Kidney (tissue), 14 donors: ENCODE measurements around the gene SPATA31C1. TPM values are rescaled to one million over a fixed set of nuclear protein-coding genes. Genes with fewer than 3 reads are reported as not detected.

ENCODE experiments used
- DNase-seq, 5 donors: peaks; one replicate each; pipeline ENCODE4 v3.0.0-alpha.2; 2013 to 2020
- FAIRE-seq: peaks from 2 replicates; lab custom pipeline; 2012; peaks lifted over from hg19 to GRCh38; lab: Jason Lieb, UNC
- H3K27ac ChIP-seq, 2 donors: one replicate each; pipeline ENCODE4 v1.7.0; 2013; ENCODE audit warnings: low read depth in 2 of 2, low read length in 2 of 2, inconsistent platforms in 1 of 2
- H3K27me3 ChIP-seq: one replicate; pipeline ENCODE4 v1.7.1; 2013; ENCODE audit warnings: low read length, inconsistent platforms; ENCODE audit not compliant: control insufficient read depth, insufficient read depth
- H3K36me3 ChIP-seq, 3 donors: one replicate each; pipeline versions ENCODE4 v1.7.0 to v1.7.1; 2013; ENCODE audit warnings: low read length in 3 of 3, control low read depth in 1 of 3, inconsistent platforms in 1 of 3; ENCODE audit not compliant: insufficient read depth in 3 of 3, control insufficient read depth in 2 of 3
- H3K4me1 ChIP-seq, 3 donors: one replicate each; pipeline versions ENCODE4 v1.7.0 to v1.7.1; 2013; ENCODE audit warnings: low read length in 3 of 3, inconsistent platforms in 1 of 3, low read depth in 1 of 3; ENCODE audit not compliant: control insufficient read depth in 2 of 3, insufficient read depth in 2 of 3
- H3K4me3 ChIP-seq, 3 donors: one replicate each; pipeline versions ENCODE4 v1.7.0 to v1.8.1; 2013; ENCODE audit warnings: low read length in 3 of 3, control low read depth in 1 of 3, inconsistent platforms in 1 of 3
- H3K9ac ChIP-seq, 3 donors: one replicate each; pipeline versions ENCODE4 v1.7.0 to v1.7.1; 2013; ENCODE audit warnings: low read length in 3 of 3, control low read depth in 1 of 3, inconsistent platforms in 1 of 3
- H3K9me3 ChIP-seq, 3 donors: one replicate each; pipeline versions ENCODE4 v1.7.0 to v1.7.1; 2013; ENCODE audit warnings: low read length in 3 of 3, control low read depth in 1 of 3, inconsistent platforms in 1 of 3; ENCODE audit not compliant: control insufficient read depth in 2 of 3, insufficient read depth in 1 of 3
- CTCF ChIP-seq: IDR thresholded peaks from 3 replicates; pipeline ENCODE4 v1.5.1; 2012; ENCODE audit warnings: mild to moderate bottlenecking, moderate library complexity, borderline replicate concordance; ENCODE audit not compliant: insufficient read depth; ENCODE audit errors: extremely low read depth
- intact Hi-C: fragments of 100-400 bp; cut with DNase I; formaldehyde crosslinking; loops from one replicate; pipeline ENCODE4 v1.11.1; 2022
- polyA plus RNA-seq: library from polyadenylated mRNA; stranded (reverse); fragments of 350-450 nt; fragmentation: Illumina TruSeq; extraction: RNeasy Lipid Tissue Mini Kit (QIAGEN cat#74804); gene quantifications from one replicate; pipeline ENCODE4 v1.2.3, GENCODE V29; 2014; ENCODE audit warnings: low read depth, low replicate concordance; ENCODE audit not compliant: insufficient read depth
- total RNA-seq: library from RNA; stranded (reverse); fragmentation: NEBNext Ultra II Directional; extraction: Animal tissue kit (Norgen Biotek cat#: 25700); gene quantifications from one replicate; pipeline ENCODE4 v1.2.1, GENCODE V29; 2021
- donor health status: control.
- donor health status: control.
- donor health status: control.
- donor health status: control.
- donor health status: control.
- donor health status: DM: yes; HTN: yes; CAD: no.
- donor health status: Normal renal cell carcinoma (clear cell type).

SPATA31C1 gene
- total and polyA plus RNA-seq, 2 donors from 2014 or later, result not detected

GRCh38 chr9:87968155-87968554 lies 50.4 kb downstream of the SPATA31C1 start:
- Histone ChIP-seq H3K9ac (no peak overlapping the region), H3K27me3 (no peaks in the 10 kb centered on the region), H3K27ac (no peak overlapping the region), H3K4me3 (no peak overlapping the region), H3K9me3 (no peaks in the 10 kb centered on the region), H3K4me1 (peaks cover 0 to 1% (median 0%) of the 10 kb centered on the region in 3 donors), H3K36me3 (peaks cover 0 to 14% (median 10%) of the 10 kb centered on the region in 3 donors)
- intact Hi-C loops, result no loop called here
- FAIRE-seq (no peak), DNase-seq (no peak)
- no peak for TF ChIP-seq CTCF

DNA sequence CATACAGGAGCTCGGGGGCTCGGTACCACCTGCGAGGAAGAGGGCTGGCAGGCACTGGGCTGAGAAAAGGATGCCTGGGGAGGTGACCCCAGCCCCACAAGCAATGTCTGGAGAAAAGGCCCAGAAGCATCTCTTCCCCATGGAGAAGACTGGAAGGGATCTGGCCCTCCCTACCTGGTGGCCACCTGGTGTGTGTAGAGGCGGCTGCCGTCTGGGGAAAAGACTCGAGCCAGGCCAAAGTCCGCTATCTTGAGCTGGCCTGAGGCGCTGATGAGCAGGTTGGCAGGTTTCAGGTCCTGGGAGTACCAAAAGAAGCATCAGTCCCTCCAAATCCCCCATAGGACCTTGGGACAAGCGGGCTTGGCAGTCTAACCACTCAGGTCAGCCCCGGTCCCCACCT lies 52.8 kb downstream of the SPATA31C1 start:
- intact Hi-C loops, result no loop called here
- DNase-seq (no peak), FAIRE-seq (no peak)
- Histone ChIP-seq H3K4me3 (no peak overlapping the region), H3K27me3 (no peaks in the 10 kb centered on the region), H3K9ac (no peak overlapping the region), H3K27ac (no peak overlapping the region), H3K4me1 (peaks cover 0 to 13% (median 0%) of the 10 kb centered on the region in 3 donors), H3K36me3 (peaks cover 0 to 14% (median 10%) of the 10 kb centered on the region in 3 donors), H3K9me3 (no peaks in the 10 kb centered on the region)
- TF ChIP-seq CTCF, result no peak

DNA sequence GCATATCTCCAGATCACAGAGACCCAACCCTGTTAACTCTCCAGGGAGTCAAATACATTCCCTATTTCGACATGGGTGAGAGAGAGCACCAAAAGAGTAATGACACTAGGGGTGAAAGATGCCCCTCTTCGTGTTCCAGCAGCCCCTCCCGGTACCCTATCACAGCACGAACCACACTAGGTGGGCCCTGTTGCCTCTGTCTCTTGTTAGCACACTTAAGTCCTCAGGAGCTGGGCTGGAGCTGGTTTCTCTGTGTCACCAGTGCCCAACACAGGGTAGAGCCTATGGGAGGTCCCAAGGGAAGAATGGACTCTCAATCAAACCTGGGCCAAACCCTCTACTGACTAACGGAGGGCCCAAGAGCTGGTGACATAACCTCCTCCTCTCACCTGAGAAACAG lies 55.4 kb downstream of the SPATA31C1 start:
- Histone ChIP-seq H3K36me3 (peaks cover 0 to 9% (median 5%) of the 10 kb centered on the region in 3 donors), H3K27ac (no peak overlapping the region), H3K4me3 (peak overlapping the region in 1 of 3 donors; percentile 91), H3K4me1 (peaks cover 0 to 13% (median 0%) of the 10 kb centered on the region in 3 donors), H3K9ac (no peak overlapping the region), H3K27me3 (no peaks in the 10 kb centered on the region), H3K9me3 (no peaks in the 10 kb centered on the region)
- TF ChIP-seq CTCF, result no peak
- intact Hi-C loops, result no loop called here
- DNase-seq (no peak), FAIRE-seq (no peak)

Other genes with a start within 250 kb of the SPATA31C1 start
- 139 TPM for gene CTSL, start 191.8 kb upstream of the SPATA31C1 start, total RNA-seq
- gene CTSL, start 191.8 kb upstream of the SPATA31C1 start, polyA plus RNA-seq, result 237 TPM
- gene SPATA31E1, start 35.1 kb upstream of the SPATA31C1 start, total RNA-seq, result not detected
- gene SPATA31E1, start 35.1 kb upstream of the SPATA31C1 start, polyA plus RNA-seq, result not detected
- gene CDK20, start 56.6 kb downstream of the SPATA31C1 start, total RNA-seq, result 13.6 TPM
- 11.8 TPM for gene CDK20, start 56.6 kb downstream of the SPATA31C1 start, polyA plus RNA-seq
- gene SPATA31C2, start 220.5 kb downstream of the SPATA31C1 start, total RNA-seq, result not detected
- gene SPATA31C2, start 220.5 kb downstream of the SPATA31C1 start, polyA plus RNA-seq, result not detected